H54 (cell line): Measurements from ENCODE around the gene TM4SF4.

Experiments used
- DNase-seq: peaks from one replicate; pipeline ENCODE4 v3.0.0; 2011; ENCODE audit warnings: low spot score, mixed read lengths; ENCODE audit not compliant: insufficient read length
- FAIRE-seq: peaks from 3 replicates; lab custom pipeline; 2011; peaks lifted over from hg19 to GRCh38; lab: Jason Lieb, UNC
- POLR2A ChIP-seq: IDR thresholded peaks from 2 replicates; pipeline ENCODE4 v1.6.1; 2011; ENCODE audit warnings: low read depth, mild to moderate bottlenecking, low read length

TM4SF4 gene

DNA sequence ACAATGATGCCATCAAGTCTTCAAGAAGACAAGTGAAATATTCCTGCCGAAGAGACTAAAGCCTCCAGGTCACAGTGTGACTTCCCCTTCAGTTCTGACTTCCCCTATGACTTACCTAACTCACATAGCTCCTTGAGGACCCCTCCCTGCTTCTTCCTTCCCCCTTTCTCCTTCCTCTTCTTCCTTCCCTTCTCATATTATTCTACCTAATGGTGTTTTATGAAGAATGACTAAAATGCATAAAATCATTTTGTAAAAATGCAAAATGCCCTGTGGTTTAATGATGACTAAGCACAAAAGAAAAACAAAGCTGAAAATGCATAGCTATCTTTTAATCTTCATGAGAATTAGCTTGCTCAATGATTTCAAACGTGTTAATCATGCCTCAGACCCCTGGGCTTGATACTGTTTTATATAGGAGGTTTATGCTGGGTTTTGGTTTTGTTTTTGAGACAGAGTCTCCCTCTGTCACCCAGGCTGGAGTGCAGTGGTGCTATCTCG is 26.1 kb upstream of the TM4SF4 start:
- DNase-seq = peak; percentile 24
- no peak for TF ChIP-seq POLR2A
- FAIRE-seq = no peak

DNA sequence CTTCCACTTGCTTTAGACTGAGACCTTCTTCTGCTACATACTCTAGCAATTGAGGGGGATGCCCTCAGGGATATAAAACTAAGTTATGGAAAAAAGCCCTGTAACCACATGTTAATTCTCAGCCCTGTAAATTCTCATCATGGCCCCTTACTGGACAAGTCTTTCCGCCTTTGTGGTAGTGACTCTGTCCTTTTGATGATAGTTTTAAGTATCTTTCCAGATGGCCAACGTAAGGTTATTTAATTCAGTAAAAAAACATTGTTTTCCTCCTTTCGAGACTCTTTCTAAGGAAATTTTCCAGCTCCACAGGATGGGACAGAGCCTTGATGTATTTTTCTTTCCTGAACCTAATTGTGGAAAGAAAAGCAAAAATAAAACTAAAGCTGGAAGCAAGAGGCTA is 25.3 kb upstream of the TM4SF4 start:
- no peak for FAIRE-seq

DNA sequence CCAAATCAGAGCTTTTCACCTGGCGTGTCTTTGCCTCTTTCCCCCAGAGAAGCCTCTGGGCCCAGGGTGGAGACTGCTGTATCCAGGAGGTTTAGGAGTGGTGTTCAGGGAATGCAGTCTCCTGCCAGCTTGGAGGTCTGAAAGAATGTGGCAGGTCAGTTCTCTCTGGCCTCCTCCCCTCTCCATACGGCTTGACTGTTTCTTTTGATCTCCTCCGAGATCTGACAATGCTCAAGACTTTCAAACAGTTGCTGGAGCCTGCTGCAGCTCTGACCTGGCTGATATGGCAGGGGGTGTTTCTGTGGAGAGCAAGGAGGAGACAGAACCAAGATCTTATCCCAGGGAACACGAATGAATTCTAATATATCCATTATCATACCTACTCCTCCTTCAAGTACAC is 24.7 kb upstream of the TM4SF4 start:
- DNase-seq (no peak), FAIRE-seq (no peak)
- TF ChIP-seq POLR2A = no peak

More for the DNA sequence above, 25.3 kb upstream of the TM4SF4 start:
- TF ChIP-seq POLR2A = no peak
- no peak for DNase-seq

DNA sequence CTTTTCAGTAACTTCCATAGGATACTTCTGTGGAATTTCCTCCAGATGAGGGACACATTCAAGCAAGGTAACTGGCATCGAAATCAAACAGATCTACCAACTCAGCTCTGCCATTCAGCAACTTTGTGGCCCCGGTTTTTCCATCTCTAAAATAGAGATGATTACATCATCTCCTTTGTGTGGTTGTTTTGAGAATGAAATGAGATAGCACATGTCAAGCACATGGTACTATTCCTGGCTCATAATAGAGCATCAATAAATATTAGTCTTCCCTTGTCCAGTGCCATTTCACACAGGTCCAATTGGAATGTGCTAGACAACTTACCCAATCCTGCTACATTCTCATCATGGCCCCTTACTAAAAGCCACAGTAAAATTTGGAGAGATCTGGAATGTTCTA is 24.2 kb upstream of the TM4SF4 start:
- DNase-seq (no peak), FAIRE-seq (no peak)
- no peak for TF ChIP-seq POLR2A

DNA sequence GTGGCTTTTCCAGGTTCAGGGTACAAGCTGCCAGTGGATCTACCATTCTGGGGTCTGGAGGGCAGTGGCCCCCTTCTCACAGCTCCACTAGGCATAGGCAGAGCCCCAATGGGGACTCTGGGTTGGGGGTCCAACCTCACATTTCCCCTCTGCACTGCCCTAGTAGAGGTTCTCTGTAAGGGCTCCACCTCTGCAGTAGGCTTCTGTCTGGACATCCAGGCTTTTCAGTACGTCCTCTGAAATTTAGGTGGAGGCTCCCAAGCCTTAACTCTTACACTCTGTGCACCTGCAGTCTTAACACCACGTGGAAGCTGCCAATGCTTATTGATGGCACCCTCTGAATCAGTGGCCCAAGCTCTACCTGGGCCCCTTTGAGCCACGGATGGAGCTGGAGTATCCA is 22.5 kb upstream of the TM4SF4 start:
- TF ChIP-seq POLR2A = no peak
- FAIRE-seq (no peak), DNase-seq (no peak)

DNA sequence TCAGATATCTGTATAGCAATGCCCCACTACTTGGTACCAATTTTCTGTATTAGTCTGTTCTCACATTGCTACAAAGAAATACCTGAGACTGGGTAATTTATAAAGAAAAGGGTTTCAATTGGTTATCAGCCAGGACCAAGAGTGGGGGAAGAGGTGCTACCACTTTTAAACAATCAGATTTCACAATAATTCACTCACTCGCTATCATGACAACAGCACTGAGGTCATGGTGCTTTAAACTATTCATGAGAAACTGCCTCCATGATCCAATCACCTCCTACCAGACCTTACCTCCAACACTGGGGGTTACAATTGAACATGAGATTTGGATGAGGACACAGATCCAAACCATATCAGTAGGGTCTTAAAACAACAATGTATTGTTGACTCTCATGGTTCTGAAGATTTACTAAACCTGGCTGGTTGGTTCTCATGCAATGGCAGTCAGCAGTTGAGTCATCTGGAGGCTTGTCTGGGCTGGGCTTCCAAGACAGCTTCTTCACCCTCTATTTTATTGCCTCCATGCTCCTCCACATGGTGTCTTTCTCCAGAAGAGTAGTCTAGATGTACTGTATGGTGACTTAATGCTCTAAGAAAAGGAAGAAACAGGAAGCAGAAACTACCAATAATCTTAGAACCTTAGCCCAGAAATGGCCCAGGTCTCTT is 21.2 kb upstream of the TM4SF4 start:
- TF ChIP-seq POLR2A = no peak
- no peak for DNase-seq
- no peak for FAIRE-seq

DNA sequence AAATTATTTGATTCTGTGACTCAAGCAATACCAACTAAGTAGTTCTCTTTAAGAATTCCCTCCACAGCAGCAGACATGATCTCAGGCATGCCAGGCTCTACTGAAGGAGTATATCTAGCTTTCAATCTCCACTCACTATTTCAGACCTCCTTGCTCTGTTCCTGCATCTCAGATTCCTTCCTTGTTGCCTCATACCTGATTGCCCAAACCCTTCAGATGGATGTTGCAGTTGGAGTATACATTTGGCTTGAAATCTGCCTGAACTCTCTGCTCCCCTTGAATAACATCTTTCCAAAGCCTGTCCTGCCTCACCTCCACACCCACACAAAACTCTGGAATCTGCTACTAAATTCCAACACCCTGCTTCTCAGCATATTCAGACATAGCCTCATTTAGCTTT is 19.8 kb upstream of the TM4SF4 start:
- FAIRE-seq (no peak), DNase-seq (no peak)
- no peak for TF ChIP-seq POLR2A

DNA sequence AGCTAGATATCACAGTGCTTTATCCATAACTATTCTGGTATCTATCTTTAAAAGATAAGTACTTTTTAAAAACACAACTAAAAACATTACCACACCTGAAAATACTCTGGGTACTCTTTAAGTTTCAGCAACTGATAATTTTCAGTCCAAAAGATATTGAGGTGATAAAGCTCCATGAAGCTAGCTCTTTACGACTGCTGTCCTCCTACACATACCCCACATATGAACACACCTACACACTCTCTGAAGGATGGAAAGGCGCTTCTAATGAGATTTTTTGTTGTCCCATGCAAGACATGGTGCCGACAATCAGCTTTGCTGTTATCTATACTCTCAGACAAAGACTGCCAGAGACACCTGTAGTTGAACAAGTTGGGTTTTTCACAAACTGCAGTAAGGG is 19.1 kb upstream of the TM4SF4 start:
- DNase-seq = no peak
- FAIRE-seq = no peak
- TF ChIP-seq POLR2A = no peak

DNA sequence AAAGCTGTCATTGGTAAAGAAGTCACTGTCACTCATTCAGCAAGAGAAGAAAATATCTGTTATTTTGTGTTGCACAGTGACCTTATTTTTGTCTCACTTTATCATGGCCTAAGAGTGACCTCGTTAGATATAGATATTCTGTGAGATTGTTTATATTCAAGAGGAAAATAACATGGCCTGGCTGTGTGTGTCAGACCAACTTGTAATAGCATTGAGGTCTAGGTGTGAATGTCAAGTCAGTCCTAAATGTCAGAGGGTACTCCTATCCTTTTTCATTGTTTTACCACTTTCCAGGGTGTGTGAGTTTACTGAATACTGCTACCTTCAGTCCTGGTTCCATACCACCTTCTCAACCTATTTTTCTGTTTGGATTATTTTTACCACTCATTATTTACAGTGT is 18.5 kb upstream of the TM4SF4 start:
- FAIRE-seq (no peak), DNase-seq (no peak)
- no peak for TF ChIP-seq POLR2A

DNA sequence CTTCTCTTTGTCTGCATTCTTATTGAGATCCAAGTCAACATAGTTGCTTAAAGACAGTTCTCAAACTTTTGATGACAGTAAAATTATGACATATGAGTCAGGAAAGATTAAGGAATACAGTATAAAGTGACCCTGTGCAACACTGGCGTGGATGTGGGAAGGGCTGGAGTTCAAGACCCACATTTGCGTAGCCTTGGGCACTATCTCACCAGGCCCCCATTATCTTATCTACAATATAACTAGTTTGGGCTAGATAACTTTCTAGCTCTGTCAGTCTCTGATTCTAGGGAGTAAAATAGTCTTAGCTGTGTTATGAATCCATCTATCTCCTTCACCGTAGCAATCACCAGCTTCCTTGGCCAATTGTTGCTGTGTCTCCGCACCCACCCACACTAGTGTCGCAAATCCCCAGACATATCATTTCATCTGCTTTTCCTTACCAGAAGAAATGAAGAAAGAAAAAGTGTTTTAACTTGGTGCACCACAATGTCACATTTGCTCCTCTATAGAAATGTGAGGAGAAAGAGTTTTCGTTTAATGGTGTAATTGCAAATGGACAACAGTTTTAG is 14.9 kb upstream of the TM4SF4 start:
- FAIRE-seq (no peak), DNase-seq (no peak)
- TF ChIP-seq POLR2A = no peak

DNA sequence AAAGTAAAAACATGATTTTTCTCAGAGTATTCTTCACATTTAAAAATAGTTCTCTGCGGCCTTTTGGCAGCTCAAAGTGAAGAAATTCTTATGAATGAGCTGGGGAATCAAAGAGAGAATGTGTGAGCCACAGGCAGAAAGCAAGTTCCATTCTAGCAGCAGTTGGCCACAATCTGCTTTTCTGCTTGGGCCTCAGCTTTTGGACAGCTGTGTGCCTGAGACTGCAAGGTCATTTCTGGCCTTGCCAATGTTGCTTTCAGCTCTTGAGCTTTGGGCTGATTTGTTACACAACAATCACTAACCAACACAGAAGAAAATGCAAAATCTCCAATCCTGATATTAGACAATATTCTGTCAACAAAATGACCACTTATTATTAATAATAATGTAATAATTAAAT is 14.4 kb upstream of the TM4SF4 start:
- DNase-seq = no peak
- no peak for TF ChIP-seq POLR2A
- no peak for FAIRE-seq

DNA sequence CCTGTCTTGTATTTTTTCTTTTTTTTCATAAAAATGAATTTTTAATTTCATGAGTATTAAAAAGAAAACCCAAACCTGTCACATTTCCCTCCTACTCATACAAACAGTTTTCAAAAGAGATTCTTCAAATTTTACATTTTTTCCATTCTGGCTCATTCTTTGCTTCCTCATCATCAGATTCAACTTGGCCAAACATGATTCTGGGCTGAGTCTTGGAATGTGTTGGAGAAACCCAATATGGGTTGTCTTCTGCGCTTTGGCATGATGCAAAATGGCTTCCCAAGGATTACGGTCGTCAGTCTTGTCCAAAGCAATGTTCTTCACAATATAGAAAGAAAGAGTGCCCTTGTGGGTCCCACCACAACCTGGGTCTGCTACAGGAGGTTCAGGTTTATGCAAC is 12.4 kb upstream of the TM4SF4 start:
- DNase-seq (no peak), FAIRE-seq (no peak)
- TF ChIP-seq POLR2A = no peak

DNA sequence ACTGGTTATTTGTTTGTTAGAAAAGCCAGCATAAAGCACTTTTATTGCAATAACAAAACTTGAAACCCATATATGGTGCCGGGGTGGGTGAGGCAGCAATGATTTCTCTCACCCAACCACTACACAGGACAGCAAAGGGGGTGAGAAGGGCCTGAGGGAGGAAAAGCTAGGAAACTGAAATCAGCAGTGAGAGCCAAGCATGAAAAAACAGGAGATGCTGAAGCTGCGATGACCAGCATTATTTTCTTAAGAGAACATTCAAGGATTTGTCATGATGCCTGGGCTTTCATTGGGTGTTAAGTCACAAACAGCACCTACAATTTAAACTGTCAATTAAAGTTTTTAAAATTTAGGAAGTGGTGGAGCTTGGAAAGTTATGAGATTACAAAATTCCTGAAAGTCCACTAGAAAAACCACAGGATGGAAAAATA is 11.9 kb upstream of the TM4SF4 start:
- FAIRE-seq (no peak), DNase-seq (no peak)
- no peak for TF ChIP-seq POLR2A

DNA sequence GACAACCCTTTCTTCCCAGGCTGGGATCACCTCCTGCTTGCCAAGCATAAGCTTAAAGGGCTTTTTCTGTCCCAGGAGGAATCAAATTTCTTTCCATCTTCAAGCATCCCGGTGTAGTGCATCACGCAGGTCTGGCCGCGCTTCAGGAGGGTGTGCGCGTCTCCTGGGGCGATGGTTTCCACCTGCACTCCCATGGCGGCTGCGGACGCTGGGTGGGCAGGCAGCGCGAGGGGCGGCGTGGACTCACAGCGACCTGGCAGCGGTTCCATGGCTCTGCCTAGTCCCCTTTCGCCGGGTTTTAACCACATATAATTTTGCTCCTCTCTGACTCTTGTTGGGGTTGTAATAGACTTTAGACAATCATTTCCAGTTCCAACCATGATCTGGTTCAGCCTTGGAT is 10.6 kb upstream of the TM4SF4 start:
- FAIRE-seq (no peak), DNase-seq (no peak)
- TF ChIP-seq POLR2A = no peak
